ENCODE data around the gene PRKCH.

GRCh38 chr14:61460063-61460462 lies 138.7 kb downstream of the PRKCH start:
- TF ChIP-seq CTCF (conservative IDR thresholded peaks at IDR 0.05; ENCODE audit: low read depth, low read length) = no peak
- no peak for TF ChIP-seq EZH2 (IDR thresholded peaks at IDR 0.05; ENCODE audit: low read length, unreplicated experiment)
